ENCODE data around the gene MAP1S. TPM values are rescaled to one million over a fixed set of nuclear protein-coding genes. Genes with fewer than 3 reads are reported as not detected.

MAP1S gene
- total RNA-seq, 1 donor from 2014 or later, result 141 TPM

Other genes with a start within 250 kb of the MAP1S start
- 24.6 and 29.5 TPM in 2 replicates for gene SLC27A1, start 249.0 kb upstream of the MAP1S start, total RNA-seq
- 168 and 179 TPM in 2 replicates for gene PGLS, start 207.8 kb upstream of the MAP1S start, total RNA-seq
- gene COLGALT1, start 163.8 kb upstream of the MAP1S start, total RNA-seq, result 297 and 462 TPM in 2 replicates
- 0.19 and 0.70 TPM in 2 replicates for gene UNC13A, start 31.1 kb upstream of the MAP1S start, total RNA-seq
- gene FCHO1, start 32.0 kb downstream of the MAP1S start, total RNA-seq, result 0.93 and 3.1 TPM in 2 replicates
- not detected in 2 replicates for gene B3GNT3, start 75.7 kb downstream of the MAP1S start, total RNA-seq
- not detected in 2 replicates for gene INSL3, start 102.0 kb downstream of the MAP1S start, total RNA-seq
- gene JAK3, start 128.5 kb downstream of the MAP1S start, total RNA-seq, result 12.1 and 25.9 TPM in 2 replicates
- gene RPL18A, start 140.4 kb downstream of the MAP1S start, total RNA-seq, result 1,326 and 1,657 TPM in 2 replicates
- not detected in 2 replicates for gene SLC5A5, start 152.5 kb downstream of the MAP1S start, total RNA-seq
- 94.4 and 103 TPM in 2 replicates for gene CCDC124, start 213.5 kb downstream of the MAP1S start, total RNA-seq
- gene KCNN1, start 247.6 kb downstream of the MAP1S start, total RNA-seq, result 0.41 and 2.3 TPM in 2 replicates